ENCODE measurements around the gene BEGAIN.

- peak; percentile 40; the same call in 2 of the 3 replicates for TF ChIP-seq CTCF (IDR thresholded peaks at IDR 0.05)
- TF ChIP-seq NR3C1 (IDR thresholded peaks at IDR 0.05), result no peak
- no peak for TF ChIP-seq EP300 (IDR thresholded peaks at IDR 0.05)
- TF ChIP-seq NFE2L2 (conservative IDR thresholded peaks at IDR 0.05; ENCODE audit: low read length), result no peak
Measured at GRCh38 chr14:100540141-100540925, 46.9 kb downstream of the BEGAIN start.

Measured in A549 (cell line).